ENCODE data around the gene TRIM72.
"Not testable (repeated sequence)": the region's sequence is repeated elsewhere in the genome, so short reads cannot be mapped to it uniquely, and the experiment has no call there.

Gene TRIM72

DNA sequence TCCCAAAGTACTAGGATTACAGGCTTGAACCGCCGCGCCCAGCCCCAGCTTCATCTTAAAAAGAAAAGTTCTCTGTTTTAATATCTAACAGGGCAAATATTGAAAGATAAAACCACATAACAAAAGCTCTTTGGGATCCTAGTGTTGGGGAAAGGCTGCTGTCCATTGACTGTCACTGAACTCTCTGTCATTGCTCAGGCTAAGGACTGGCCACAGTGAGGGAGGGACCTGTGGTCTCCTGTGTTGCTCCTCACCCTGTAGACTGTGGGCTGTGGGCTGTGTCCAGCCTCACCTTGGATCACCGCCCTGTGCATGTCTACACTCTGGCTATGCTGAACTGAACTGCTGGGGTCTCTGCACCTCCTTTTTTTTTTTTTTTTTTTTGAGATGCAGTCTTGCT is 14.3 kb downstream of the TRIM72 start:
- no peak overlapping the region for H3K4me3 ChIP-seq (ENCODE audit: low read length)
- TF ChIP-seq, protein P1, sequence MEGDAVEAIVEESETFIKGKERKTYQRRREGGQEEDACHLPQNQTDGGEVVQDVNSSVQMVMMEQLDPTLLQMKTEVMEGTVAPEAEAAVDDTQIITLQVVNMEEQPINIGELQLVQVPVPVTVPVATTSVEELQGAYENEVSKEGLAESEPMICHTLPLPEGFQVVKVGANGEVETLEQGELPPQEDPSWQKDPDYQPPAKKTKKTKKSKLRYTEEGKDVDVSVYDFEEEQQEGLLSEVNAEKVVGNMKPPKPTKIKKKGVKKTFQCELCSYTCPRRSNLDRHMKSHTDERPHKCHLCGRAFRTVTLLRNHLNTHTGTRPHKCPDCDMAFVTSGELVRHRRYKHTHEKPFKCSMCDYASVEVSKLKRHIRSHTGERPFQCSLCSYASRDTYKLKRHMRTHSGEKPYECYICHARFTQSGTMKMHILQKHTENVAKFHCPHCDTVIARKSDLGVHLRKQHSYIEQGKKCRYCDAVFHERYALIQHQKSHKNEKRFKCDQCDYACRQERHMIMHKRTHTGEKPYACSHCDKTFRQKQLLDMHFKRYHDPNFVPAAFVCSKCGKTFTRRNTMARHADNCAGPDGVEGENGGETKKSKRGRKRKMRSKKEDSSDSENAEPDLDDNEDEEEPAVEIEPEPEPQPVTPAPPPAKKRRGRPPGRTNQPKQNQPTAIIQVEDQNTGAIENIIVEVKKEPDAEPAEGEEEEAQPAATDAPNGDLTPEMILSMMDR (IDR thresholded peaks at IDR 0.05; ENCODE audit: insufficient read depth, low read depth, low read length, missing control alignments): no peak
- DNase-seq (ENCODE audit: low read depth): no peak

DNA sequence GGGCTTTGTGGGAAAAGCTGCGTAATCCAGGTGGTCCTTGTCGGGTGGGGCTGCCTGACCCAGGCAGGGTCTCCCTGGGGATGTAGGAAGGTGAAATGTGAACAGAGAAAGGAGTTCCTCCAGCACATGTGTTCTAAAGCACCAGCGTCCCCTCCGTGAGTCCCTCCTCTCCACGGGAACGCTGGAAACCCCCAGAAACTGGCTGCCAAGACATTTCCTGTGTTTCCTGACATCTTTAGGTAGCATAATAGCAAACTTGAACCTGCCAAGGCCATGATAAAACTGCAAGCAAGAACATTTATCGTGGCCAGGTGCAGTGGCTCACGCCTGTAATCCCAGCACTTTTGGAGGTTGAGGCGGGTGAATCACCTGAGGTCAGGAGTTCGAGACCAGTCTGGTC is 15.6 kb downstream of the TRIM72 start:
- DNase-seq (ENCODE audit: low read depth): no peak
- TF ChIP-seq, protein P1 (IDR thresholded peaks at IDR 0.05; ENCODE audit: insufficient read depth, low read depth, low read length, missing control alignments): no peak
- no peak overlapping the region for H3K4me3 ChIP-seq (ENCODE audit: low read length)

DNA sequence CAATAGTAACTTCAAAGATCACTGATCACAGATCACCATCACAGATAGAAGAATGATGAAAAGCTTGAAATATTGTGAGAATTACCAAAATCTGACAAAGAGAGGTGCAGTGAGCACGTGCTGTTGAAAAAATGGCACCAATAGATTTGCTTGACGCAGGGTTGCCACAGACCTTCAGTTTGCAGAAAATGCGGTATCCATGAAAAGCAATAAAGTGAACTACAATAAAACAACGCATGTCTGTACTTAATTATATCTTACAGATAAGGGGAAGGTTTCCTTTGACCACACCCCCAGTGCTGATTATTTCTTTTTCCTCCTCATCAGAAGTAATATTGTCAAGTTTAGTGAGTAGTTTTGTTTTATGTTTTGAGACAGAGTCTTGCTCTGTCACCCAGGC is 24.1 kb downstream of the TRIM72 start:
- no peak for DNase-seq (ENCODE audit: low read depth)
- TF ChIP-seq, protein P1 (IDR thresholded peaks at IDR 0.05; ENCODE audit: insufficient read depth, low read depth, low read length, missing control alignments): no peak
- H3K4me3 ChIP-seq (ENCODE audit: low read length): no peak overlapping the region

DNA sequence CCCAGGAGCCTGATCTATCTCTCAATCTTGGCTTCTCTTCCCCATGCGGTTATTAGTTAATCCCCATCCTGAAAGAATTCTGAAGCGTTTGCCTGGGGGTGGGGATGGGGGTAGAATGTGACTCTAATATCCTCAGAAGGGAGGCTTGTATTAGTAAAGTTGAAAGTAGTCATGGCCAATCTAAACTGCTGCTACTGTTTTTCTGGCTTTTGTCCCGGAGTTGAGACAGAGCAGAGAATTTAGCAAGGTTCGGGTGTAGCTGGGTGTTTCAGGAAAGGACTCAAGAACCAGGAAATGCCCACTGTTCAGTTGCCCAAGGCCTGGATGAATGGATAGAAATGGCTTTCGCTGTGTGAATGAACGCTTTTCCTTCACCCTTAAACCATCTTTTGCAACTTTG is 28.3 kb downstream of the TRIM72 start:
- peak; percentile 75 for DNase-seq (ENCODE audit: low read depth)
- no peak overlapping the region for H3K4me3 ChIP-seq (ENCODE audit: low read length)
- TF ChIP-seq, protein P1 (IDR thresholded peaks at IDR 0.05; ENCODE audit: insufficient read depth, low read depth, low read length, missing control alignments): no peak

DNA sequence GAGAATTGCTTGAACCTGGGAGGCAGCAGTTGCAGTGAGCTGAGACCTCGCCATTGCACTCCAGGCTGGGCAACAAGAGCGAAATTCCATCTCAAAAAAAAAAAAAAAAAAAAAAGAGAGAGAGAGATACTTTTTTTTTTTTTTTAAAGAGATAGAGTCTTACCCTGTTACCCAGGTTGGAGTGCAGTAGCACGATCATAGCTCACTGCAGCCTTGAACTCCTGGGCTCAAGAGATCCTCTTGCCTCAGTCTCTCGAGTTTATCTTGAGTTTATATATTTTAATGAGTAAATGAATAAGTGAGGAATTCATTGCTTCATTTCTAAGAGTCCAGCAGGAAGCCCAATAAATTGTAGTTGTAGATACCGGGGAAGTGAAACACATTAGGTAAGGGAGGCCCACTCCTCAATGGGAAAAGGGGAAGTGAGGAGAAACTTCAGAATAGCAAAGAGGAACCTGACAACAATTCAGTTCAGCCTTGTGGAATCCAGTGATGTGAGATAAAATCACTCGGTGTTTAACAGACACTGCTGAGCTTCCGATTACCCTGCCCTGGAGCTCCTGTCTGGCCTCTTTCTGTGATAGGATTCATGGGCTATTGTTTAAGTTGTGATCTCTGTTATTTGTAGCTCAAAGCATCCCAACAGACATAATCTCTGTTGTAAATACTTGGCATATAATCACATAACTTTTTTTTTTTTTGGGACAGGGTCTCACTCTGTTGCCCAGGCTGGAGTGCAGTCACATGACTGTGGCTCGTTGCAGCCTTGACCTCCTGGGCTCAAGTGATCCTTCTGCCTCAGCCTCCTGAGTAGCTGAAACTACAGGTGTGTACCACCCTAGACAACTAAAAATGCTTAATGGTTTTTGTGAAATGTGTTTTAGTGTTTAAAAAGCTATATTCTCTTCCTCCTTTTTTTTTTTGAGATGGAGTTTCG is 30.1 kb downstream of the TRIM72 start:
- no peak overlapping the region for H3K4me3 ChIP-seq (ENCODE audit: low read length)
- TF ChIP-seq, protein P1 (IDR thresholded peaks at IDR 0.05; ENCODE audit: insufficient read depth, low read depth, low read length, missing control alignments): no peak
- no peak for DNase-seq (ENCODE audit: low read depth)

DNA sequence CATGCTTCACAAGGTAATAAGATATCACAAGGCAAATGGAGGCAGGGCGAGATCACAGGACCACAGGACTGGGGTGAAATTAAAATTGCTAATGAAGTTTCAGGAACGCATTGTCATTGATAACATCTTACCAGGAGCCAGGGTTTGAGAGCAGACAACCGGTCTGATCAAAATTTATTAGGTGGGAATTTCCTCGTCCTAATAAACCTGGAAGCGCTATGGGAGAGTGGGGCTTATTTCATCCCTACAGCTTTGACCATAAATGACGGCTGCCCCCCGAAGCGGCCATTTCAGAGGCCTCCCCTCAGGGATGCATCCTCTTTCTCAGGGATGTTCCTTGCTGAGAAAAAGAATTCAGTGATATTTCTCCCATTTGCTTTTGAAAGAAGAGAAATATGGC is 31.7 kb downstream of the TRIM72 start:
- not testable (repeated sequence) for DNase-seq (ENCODE audit: low read depth); H3K4me3 ChIP-seq (ENCODE audit: low read length)

DNA sequence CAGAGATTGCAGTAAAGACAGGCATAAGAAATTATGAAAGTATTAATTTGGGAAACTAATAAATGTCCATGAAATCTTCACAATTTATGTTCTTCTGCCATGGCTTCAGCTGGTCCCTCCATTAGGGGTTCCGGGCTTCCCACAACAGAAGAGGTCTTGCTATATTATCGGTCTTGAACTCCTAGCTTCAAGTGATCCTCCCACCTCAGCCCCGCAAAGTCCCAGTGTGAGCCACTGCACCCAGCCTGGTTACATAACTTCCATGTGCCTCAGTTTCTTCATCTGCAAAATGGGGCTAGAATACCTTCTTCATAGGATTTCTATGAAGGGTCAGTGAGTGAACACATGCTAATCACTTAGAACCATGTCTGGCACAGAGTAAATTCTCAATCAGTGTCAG is 32.4 kb downstream of the TRIM72 start:
- H3K4me3 ChIP-seq (ENCODE audit: low read length): no peak overlapping the region
- no peak for DNase-seq (ENCODE audit: low read depth)
- TF ChIP-seq, protein P1 (IDR thresholded peaks at IDR 0.05; ENCODE audit: insufficient read depth, low read depth, low read length, missing control alignments): no peak

Data from epithelial cell of esophagus (primary cell).